Measurements from ENCODE around the gene OR13C9. TPM values are rescaled to one million over a fixed set of nuclear protein-coding genes. Genes with fewer than 3 reads are reported as not detected.
"Not testable (repeated sequence)": the region's sequence is repeated elsewhere in the genome, so short reads cannot be mapped to it uniquely, and the experiment has no call there.

OR13C9 gene
- total RNA-seq, 4 donors from 2014 or later = not detected

DNA sequence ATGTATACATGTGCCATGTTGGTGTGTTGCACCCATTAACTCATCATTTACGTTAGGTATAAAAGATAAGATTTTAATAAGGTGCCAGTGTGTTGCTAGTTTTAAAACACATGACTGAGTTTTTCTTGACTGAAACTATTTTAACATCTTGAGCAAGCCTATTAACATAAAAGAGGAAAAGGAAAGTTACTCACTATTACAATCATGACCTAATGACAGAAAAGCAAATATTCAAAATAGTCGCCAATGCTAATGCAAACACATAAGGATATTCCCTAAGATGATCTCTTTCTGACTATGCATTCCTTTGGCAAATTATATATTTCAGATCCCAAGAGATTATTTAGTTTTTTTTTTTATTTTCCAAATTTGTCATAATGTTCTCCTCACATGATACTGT lies 6.8 kb downstream of the OR13C9 start:
- H3K36me3 ChIP-seq = no peaks in the 10 kb centered on the region
- no peaks in the 10 kb centered on the region for H3K9me3 ChIP-seq
- no peaks in the 10 kb centered on the region for H3K27me3 ChIP-seq
- H3K4me1 ChIP-seq = no peaks in the 10 kb centered on the region
- TF ChIP-seq, protein P1, sequence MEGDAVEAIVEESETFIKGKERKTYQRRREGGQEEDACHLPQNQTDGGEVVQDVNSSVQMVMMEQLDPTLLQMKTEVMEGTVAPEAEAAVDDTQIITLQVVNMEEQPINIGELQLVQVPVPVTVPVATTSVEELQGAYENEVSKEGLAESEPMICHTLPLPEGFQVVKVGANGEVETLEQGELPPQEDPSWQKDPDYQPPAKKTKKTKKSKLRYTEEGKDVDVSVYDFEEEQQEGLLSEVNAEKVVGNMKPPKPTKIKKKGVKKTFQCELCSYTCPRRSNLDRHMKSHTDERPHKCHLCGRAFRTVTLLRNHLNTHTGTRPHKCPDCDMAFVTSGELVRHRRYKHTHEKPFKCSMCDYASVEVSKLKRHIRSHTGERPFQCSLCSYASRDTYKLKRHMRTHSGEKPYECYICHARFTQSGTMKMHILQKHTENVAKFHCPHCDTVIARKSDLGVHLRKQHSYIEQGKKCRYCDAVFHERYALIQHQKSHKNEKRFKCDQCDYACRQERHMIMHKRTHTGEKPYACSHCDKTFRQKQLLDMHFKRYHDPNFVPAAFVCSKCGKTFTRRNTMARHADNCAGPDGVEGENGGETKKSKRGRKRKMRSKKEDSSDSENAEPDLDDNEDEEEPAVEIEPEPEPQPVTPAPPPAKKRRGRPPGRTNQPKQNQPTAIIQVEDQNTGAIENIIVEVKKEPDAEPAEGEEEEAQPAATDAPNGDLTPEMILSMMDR (IDR thresholded peaks at IDR 0.05) = no peak
- TF ChIP-seq POLR2A (IDR thresholded peaks at IDR 0.05) = no peak
- no peak overlapping the region for H3K4me3 ChIP-seq
- DNase-seq = no peak
- H3K27ac ChIP-seq = no peak overlapping the region

DNA sequence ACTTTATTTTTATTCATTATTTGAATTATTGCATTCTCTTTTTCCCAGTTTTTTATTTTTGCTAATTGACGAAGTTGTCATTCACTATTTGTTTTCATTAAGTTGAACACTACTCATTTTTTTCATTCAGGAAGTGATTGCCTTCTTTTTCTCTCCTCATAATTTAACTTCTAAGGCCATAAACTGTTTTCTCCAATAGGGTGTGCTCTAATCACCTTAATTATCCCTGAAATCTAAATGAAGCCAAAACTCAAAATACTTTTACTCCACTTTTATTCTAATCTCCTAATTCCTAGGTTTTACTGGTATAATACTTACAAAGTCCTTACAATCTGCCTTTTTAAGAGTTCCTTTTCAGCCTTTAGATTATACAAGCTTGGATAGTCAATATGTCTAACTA lies 9.7 kb downstream of the OR13C9 start:
- TF ChIP-seq, protein P1 (IDR thresholded peaks at IDR 0.05) = no peak
- Histone ChIP-seq H3K4me3 (no peak overlapping the region), H3K27ac (no peak overlapping the region), H3K36me3 (no peaks in the 10 kb centered on the region), H3K9me3 (no peaks in the 10 kb centered on the region), H3K4me1 (no peaks in the 10 kb centered on the region), H3K27me3 (no peaks in the 10 kb centered on the region)
- DNase-seq = no peak

DNA sequence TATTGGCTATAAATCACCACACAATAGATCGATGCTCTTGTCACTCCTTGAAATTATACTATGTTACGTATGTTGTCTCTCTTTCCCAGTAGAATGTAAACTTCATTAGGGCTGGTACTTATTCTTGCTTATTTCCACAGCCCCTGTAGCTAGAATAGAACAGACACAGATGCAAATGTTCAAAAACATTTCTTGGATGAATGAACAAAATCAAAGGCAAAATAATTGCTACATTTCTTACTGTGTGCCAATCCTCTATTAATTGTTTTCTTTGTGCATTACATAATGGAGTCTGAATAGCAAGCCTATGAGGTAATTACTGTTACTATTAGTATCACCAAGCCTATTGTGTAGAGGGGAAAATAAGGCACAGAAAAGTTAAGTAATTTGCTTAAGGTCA lies 11.9 kb downstream of the OR13C9 start:
- no peaks in the 10 kb centered on the region for H3K27me3 ChIP-seq
- H3K36me3 ChIP-seq = no peaks in the 10 kb centered on the region
- H3K4me3 ChIP-seq = no peak overlapping the region
- TF ChIP-seq, protein P1 (IDR thresholded peaks at IDR 0.05) = no peak
- no peak for TF ChIP-seq POLR2A (IDR thresholded peaks at IDR 0.05)
- H3K9me3 ChIP-seq = no peaks in the 10 kb centered on the region
- H3K4me1 ChIP-seq = no peaks in the 10 kb centered on the region
- DNase-seq = no peak
- no peak overlapping the region for H3K27ac ChIP-seq

DNA sequence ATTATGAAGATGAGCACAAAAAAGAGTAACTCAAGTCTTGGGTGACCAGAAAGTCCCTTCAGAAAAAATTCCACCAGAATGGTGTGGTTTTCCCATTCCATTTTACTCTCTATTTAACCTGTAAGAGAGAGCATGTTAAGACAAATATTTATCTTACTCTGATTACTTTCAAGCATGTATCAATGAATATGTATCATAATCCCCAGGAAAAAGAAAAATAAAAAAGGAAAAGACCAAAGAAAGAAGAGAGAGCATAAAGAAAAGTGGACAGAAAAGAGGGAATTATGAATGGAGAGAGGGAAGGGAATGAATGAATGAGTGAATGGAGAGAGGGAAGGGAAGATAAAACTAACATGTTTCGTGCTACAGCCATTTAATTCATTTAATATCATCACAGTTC lies 12.5 kb downstream of the OR13C9 start, which contains the start of gene OR13C2:
Gene OR13C2, minus strand, starts transcription at position 101 of the 400 bp plus-strand sequence. Its CDS starts 0 bp downstream, at position 101.
- H3K4me3 ChIP-seq, H3K9me3 ChIP-seq, H3K27ac ChIP-seq, H3K4me1 ChIP-seq, DNase-seq, H3K27me3 ChIP-seq, H3K36me3 ChIP-seq: not testable (repeated sequence)

DNA sequence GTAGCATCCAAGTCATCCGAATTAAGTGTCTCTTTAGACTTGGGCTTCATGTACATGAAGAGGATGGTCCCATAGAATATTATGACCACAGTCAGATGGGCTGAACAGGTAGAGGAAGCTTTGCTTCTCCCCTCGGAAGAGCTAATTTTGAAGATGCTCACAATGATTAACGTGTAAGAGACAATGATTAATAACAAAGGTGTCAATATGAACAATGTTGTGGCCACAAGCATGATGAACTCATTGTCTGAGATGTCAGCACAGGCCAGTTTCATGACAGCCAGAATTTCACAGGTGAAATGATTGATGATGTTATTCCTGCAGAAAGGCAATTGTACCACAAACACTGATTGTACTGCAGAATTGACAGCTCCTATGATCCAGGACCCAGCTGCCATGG lies 13.2 kb downstream of the OR13C9 start:
- Histone ChIP-seq H3K4me1 (no peaks in the 10 kb centered on the region), H3K27ac (no peak overlapping the region), H3K9me3 (no peaks in the 10 kb centered on the region), H3K4me3 (no peak overlapping the region), H3K36me3 (no peaks in the 10 kb centered on the region), H3K27me3 (no peaks in the 10 kb centered on the region)
- DNase-seq = no peak
- TF ChIP-seq, protein P1 (IDR thresholded peaks at IDR 0.05) = no peak
- no peak for TF ChIP-seq POLR2A (IDR thresholded peaks at IDR 0.05)

DNA sequence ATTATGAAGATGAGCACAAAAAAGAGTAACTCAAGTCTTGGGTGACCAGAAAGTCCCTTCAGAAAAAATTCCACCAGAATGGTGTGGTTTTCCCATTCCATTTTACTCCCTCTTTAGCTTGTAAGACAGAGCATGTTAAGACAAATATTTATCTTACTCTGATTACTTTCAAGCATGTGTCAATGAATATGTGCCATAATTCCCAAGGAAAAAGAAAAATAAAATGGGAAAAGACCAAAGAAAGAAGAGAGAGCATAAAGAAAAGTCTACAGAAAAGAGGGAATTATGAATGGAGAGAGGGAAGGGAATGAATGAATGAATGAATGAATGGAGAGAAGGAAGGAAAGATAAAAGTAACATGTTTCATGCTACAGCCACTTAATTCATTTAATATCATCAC lies 18.7 kb downstream of the OR13C9 start, which contains the start of gene OR13C5:
Gene OR13C5, minus strand, starts transcription at position 101 of the 400 bp plus-strand sequence. Its CDS starts 0 bp downstream, at position 101.
- H3K4me3 ChIP-seq, DNase-seq, H3K9me3 ChIP-seq: not testable (repeated sequence)

DNA sequence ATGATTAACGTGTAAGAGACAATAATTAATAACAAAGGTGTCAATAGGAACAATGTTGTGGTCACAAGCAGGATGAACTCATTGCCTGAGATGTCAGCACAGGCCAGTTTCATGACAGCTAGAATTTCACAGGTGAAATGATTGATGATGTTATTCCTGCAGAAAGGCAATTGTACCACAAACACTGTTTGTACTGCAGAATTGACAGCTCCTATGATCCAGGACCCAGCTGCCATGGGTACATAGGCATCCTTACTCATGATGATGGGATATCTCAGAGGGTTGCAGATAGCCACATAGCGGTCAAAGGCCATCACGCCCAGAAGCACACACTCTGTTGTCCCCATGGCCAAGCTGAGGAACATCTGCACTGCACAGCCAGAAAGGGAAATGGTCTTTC lies 19.3 kb downstream of the OR13C9 start:
- not testable (repeated sequence) for H3K4me3 ChIP-seq, H3K9me3 ChIP-seq, H3K27ac ChIP-seq, H3K27me3 ChIP-seq, H3K4me1 ChIP-seq, DNase-seq, H3K36me3 ChIP-seq

More for the DNA sequence above, 18.7 kb downstream of the OR13C9 start, which contains the start of gene OR13C5:
- not testable (repeated sequence) for H3K4me1 ChIP-seq, H3K27me3 ChIP-seq, H3K36me3 ChIP-seq, H3K27ac ChIP-seq
